ENCODE data around the gene WDPCP. TPM values are rescaled to one million over a fixed set of nuclear protein-coding genes. Genes with fewer than 3 reads are reported as not detected.
A peak's percentile ranks its signal among the peaks of the same experiment; 100 is the strongest.

The WDPCP gene
- total and polyA plus RNA-seq, 2 of the 13 experiments (the other 11 are each of a cell fraction or from before 2014, with no cell fraction given) = 2.9 to 5.2 TPM

GRCh38 chr2:63300835-63301234, 287.4 kb downstream of the WDPCP start (continued):
- no peak for TF ChIP-seq ZNF639 (CRISPR knock-in tag; conservative IDR thresholded peaks at IDR 0.05)
- TF ChIP-seq ZNF781 (CRISPR knock-in tag; IDR thresholded peaks at IDR 0.05; ENCODE audit: borderline replicate concordance, not compliant biosample characterization) = no peak
- no peak for TF ChIP-seq MAFG (CRISPR knock-in tag; IDR thresholded peaks at IDR 0.05)
- no peak for TF ChIP-seq SIN3B (IDR thresholded peaks at IDR 0.05; ENCODE audit: low read length)
- TF ChIP-seq RAD21 (CRISPR knock-in tag; IDR thresholded peaks at IDR 0.05) = peak; percentile 82
- peak; percentile 64; the same call in 1 of the 2 replicates for TF ChIP-seq ATF2 (CRISPR knock-in tag; IDR thresholded peaks at IDR 0.05)
- no peak for TF ChIP-seq ZNF563 (CRISPR knock-in tag; IDR thresholded peaks at IDR 0.05)
- 0 out of 2 replicates have a peak, but pooled peaks have one; percentile 43 for TF ChIP-seq MXD1 (CRISPR knock-in tag; IDR thresholded peaks at IDR 0.05)
- no peak for TF ChIP-seq NFKB2 (CRISPR knock-in tag; IDR thresholded peaks at IDR 0.05; ENCODE audit: borderline replicate concordance)
- no peak for TF ChIP-seq NFE2 (CRISPR knock-in tag; IDR thresholded peaks at IDR 0.05)
- TF ChIP-seq KDM4B (CRISPR knock-in tag; IDR thresholded peaks at IDR 0.05) = no peak
- TF ChIP-seq RARA (CRISPR knock-in tag; IDR thresholded peaks at IDR 0.05) = peak; percentile 53; the same call in 1 of the 2 replicates
- TF ChIP-seq ZNF879 (CRISPR knock-in tag; IDR thresholded peaks at IDR 0.05) = no peak; the same call in 1 of the 2 replicates
- peak; percentile 33; the same call in 1 of the 2 replicates for TF ChIP-seq ELF3 (CRISPR knock-in tag; IDR thresholded peaks at IDR 0.05)
- TF ChIP-seq DMAP1 (CRISPR knock-in tag; IDR thresholded peaks at IDR 0.05) = peak; percentile 93
- no peak for TF ChIP-seq ARID2 (CRISPR knock-in tag; IDR thresholded peaks at IDR 0.05; ENCODE audit: borderline replicate concordance)
- TF ChIP-seq ZSCAN31 (CRISPR knock-in tag; IDR thresholded peaks at IDR 0.05; ENCODE audit: low read depth) = 0 out of 2 replicates have a peak, but pooled peaks have one; percentile 51
- no peak for TF ChIP-seq ZNF180 (CRISPR knock-in tag; IDR thresholded peaks at IDR 0.05; ENCODE audit: borderline replicate concordance, low read depth)
- TF ChIP-seq CSRNP1 (CRISPR knock-in tag; IDR thresholded peaks at IDR 0.05) = no peak
- 0 out of 2 replicates have a peak, but pooled peaks have one; percentile 19 for TF ChIP-seq THAP9 (CRISPR knock-in tag; IDR thresholded peaks at IDR 0.05; ENCODE audit: borderline replicate concordance)
- peak; percentile 89 for TF ChIP-seq REPIN1 (CRISPR knock-in tag; IDR thresholded peaks at IDR 0.05; ENCODE audit: borderline replicate concordance, low read depth)
- no peak; the same call in 1 of the 2 replicates for TF ChIP-seq TBX2 (CRISPR knock-in tag; IDR thresholded peaks at IDR 0.05; ENCODE audit: borderline replicate concordance)

All from HepG2 (cell line).